Measurements from ENCODE around the gene PARM1.

The PARM1 gene

DNA sequence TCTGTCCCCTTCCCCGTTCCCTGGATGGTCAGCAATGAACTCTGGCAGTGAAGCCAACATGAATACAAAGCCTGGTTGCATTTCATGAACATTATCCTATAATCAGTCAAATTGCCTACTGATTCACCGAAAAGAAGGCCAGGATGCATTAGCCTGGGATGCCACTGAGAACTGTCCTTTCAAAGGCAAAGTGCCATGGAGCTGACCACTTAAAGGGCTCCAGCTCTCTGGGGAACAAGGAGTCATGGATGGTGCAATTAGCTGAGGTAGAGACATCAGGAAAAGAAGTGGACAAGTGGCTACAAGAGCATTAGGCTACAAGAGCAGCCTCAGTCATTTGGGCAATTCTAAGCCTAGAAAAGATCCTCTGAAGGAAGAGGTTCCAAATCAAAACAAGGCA is 69.0 kb downstream of the PARM1 start:
- TF ChIP-seq, protein P1, sequence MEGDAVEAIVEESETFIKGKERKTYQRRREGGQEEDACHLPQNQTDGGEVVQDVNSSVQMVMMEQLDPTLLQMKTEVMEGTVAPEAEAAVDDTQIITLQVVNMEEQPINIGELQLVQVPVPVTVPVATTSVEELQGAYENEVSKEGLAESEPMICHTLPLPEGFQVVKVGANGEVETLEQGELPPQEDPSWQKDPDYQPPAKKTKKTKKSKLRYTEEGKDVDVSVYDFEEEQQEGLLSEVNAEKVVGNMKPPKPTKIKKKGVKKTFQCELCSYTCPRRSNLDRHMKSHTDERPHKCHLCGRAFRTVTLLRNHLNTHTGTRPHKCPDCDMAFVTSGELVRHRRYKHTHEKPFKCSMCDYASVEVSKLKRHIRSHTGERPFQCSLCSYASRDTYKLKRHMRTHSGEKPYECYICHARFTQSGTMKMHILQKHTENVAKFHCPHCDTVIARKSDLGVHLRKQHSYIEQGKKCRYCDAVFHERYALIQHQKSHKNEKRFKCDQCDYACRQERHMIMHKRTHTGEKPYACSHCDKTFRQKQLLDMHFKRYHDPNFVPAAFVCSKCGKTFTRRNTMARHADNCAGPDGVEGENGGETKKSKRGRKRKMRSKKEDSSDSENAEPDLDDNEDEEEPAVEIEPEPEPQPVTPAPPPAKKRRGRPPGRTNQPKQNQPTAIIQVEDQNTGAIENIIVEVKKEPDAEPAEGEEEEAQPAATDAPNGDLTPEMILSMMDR (conservative IDR thresholded peaks at IDR 0.05), result no peak
- no peak overlapping the region for H3K27ac ChIP-seq

DNA sequence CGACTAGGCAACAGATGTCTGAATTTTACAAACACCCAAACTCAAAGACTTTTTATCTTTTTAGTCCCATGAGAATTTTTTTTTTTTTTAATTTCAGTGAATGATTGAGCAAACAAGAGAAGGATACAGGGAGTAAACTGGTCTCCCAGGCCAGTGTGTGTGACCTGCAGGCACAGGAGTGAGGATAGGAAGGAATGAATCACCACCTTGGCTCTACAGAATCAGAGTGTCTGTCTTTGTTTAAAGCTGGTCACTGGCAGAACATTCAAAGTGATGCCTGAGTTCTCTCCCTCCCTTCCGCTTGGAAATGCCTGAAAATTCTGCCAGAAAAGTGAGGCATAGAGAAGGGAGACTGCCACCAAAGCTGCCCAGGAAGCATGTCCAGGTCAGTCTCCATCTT is 69.5 kb downstream of the PARM1 start:
- no peak overlapping the region for H3K27ac ChIP-seq

DNA sequence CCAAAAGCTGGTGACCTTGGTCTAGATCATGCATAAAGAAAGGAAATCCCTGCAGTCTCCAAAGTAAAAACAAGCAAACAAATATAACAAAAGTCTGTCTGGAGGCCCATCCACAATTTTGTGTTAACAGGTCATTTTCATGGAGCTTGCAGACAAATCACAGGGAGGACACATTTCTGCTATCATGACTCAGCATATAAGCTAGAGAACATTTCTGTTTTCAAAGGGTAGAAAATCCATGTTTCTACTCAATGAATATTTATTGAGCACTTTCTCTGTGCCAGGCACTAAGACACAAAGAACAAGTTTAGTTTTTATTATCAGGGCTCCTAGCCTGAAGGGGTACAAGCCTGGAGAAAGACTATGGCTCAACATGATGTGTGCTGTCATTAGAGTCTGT is 71.1 kb downstream of the PARM1 start:
- no peak overlapping the region for H3K27ac ChIP-seq
- TF ChIP-seq, protein P1 (conservative IDR thresholded peaks at IDR 0.05), result no peak

More for the DNA sequence above, 69.5 kb downstream of the PARM1 start:
- TF ChIP-seq, protein P1 (conservative IDR thresholded peaks at IDR 0.05), result no peak

DNA sequence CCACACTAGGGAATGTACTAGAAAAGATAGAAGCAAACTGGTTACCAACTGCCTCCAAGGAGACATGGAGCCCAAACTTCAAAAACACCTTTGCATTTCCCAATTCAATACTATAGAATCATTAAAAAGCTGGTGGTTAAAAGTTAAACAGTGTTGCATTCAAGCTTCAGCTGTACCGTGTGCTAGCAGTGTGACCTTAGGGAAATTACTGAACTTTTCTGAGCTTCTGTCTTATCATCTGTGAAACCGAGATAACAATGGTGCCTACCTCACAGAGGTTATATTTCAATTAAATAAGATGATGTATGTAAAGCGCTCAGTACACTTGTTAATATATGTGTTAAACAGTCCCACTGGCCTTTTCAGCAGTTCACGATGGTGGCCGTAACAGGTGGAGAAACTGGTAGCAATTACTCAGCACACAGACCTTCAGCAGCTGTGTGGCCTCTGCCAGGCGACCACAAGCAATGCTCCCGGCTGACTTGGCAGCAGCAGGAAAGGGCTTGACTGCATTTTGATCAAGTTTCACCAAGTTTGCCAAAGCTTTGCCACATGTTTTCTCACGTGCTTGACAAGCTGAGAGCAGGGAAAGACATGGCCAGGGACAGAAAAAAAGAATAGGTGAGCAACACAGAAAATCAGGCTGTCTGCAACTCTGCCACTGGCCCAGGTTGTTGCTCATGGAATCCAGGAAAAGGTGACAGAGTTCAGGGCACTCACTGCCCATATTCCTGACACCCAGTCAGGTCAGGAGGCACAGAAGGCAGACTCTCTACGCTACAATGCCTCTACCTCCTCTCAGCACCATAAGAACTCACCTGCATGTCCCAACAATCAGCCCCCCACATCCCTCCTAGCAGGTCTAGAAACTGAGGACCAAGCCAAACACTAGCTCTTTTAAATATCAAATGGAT is 72.1 kb downstream of the PARM1 start:
- H3K27ac ChIP-seq, result no peak overlapping the region
- TF ChIP-seq, protein P1 (conservative IDR thresholded peaks at IDR 0.05), result no peak

DNA sequence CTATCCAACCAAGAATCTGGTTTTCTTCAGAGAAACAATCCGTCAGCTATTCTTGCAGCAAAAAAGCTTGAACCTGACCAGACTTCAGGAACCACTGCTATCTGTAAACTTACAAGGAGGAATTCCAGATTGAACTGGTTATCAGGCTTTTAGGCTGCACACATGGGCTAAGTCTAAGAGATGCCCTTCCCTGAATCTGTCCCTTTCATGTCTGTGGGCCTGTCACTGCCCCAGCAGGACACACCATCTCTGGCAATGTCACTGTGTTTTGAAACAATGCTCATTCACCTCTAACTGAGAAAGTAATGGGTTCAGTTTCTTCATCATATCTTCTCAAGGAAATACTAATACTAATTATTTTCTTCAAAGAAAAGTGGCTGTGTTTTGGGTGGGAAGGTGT is 72.8 kb downstream of the PARM1 start:
- TF ChIP-seq, protein P1 (conservative IDR thresholded peaks at IDR 0.05), result no peak
- H3K27ac ChIP-seq, result no peak overlapping the region

DNA sequence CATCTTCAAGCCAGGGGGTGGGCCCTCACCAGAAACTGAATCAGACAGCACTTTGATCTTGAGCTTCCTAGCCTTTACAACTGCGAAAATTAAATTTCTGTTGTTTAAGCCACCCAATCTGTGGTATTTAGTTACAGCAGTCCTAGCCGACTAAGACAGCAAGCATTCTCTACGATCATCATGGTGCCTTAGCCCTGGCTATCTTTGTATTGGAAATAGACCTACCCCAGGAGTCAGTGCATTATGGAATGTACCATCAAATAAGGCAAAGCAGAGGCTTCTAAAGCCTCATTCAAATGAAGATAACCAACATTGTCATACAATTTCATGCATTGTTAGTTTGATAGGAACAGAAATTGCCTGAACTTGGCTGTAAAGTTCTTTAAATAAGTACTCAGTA is 75.0 kb downstream of the PARM1 start:
- TF ChIP-seq, protein P1 (conservative IDR thresholded peaks at IDR 0.05), result no peak
- no peak overlapping the region for H3K27ac ChIP-seq

DNA sequence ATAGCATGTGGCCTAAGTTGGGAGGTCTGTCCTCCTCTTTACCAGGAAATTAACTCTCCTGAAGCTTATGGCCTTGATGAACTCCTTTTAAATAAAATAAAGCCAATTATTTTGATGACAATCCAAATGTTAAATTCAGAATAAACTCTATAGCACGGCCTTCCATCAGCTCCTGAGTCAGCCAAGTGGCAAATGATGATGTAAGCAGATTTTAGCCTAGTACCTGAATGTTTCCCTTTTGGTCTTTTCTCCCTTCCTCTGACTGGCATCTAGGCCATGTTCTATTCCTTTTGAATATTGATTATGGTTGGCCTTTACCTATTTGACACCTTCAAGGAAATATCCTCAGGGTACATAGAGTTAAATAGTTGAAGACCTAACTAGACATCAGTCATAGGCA is 76.2 kb downstream of the PARM1 start:
- TF ChIP-seq, protein P1 (conservative IDR thresholded peaks at IDR 0.05), result no peak

More for the DNA sequence above, 76.2 kb downstream of the PARM1 start:
- no peak overlapping the region for H3K27ac ChIP-seq

Data from VCaP (cell line).